ENCODE data around the gene RYR1.
"Not testable (repeated sequence)": the region's sequence is repeated elsewhere in the genome, so short reads cannot be mapped to it uniquely, and the experiment has no call there.

Gene RYR1

GRCh38 chr19:38495375-38495774 is 61.9 kb downstream of the RYR1 start:
- DNase-seq = not testable (repeated sequence)

DNA sequence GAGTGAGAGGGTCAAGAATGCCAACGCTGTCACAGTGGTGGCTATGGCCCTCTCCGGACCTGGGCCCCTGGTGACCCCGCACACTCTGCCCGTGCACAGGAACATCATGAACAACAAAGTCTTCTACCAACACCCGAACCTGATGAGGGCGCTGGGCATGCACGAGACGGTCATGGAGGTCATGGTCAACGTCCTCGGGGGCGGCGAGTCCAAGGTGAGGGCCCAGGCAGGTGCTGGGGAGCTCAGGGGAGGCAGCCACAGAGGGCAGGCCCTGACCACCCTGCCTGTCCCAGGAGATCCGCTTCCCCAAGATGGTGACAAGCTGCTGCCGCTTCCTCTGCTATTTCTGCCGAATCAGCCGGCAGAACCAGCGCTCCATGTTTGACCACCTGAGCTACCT is 62.6 kb downstream of the RYR1 start:
- no peak for DNase-seq

DNA sequence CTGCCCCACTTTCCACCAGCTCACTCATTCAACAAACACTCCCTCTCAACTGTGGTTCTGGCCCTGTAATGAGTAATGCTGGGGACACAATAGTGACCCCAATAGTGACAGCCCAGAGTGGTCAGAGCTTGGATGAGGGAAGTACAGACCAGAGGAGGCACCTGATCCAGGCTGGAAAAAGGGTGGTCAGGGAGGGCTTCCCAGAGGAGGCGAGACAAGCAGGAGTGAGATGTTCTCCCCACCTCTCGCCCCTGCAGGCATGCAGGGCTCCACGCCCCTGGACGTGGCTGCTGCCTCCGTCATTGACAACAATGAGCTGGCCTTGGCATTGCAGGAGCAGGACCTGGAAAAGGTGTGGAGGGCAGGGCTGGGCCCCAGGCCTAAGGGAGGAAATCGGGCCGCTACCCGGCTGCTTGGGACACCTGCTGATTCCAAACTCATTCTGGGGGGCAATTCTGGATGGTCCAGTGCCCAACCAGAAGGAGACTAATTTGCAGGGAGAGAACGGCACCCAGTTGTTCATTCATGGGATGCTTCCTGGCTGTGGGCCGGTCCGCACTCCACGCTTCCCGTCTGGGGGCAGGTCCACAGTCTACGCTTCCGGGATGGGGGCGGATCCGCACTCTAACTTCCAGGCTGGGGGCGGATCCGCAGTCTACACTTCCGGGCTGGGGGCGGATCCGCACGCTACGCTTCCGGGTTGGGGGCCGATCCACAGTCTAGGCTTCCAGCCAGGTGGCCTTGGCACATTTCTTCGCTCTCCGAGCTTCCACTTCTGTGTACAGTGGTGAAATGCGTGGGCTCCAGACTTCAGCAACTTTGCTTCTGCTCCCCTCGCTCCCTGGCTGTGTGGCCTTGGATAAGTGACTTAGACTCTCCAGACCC is 63.4 kb downstream of the RYR1 start:
- no peak for DNase-seq

- DNase-seq = no peak
Observed at GRCh38 chr19:38497907-38498306, 64.4 kb downstream of the RYR1 start.

DNA sequence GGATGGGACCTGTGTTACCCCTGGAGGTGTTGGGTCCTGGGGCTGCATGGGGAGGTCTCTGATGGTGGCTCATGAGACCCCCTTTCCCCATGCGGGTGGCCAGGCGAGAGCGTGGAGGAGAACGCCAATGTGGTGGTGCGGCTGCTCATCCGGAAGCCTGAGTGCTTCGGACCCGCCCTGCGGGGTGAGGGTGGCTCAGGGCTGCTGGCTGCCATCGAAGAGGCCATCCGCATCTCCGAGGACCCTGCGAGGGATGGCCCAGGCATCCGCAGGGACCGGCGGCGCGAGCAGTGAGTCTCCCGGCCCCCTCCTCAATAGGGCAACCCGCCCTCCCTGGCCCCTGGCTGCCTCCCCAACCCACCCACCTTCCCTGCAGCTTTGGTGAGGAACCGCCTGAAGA is 66.0 kb downstream of the RYR1 start:
- no peak for DNase-seq

DNA sequence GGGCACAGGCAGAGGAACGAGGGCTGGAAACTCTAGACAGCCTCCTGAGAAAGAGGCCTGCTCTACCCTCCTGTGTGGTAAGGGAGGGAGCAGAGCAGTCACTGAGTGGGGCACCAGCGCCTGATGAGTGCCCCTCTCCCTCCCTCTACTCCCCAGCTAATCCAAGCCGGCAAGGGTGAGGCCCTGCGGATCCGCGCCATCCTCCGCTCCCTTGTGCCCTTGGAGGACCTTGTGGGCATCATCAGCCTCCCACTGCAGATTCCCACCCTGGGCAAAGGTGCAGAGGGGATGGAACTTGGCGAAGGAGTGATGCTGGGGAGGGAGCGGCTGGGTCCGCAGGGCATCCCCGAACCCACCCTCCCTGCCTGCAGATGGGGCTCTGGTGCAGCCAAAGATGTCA is 67.0 kb downstream of the RYR1 start:
- no peak for DNase-seq

DNA sequence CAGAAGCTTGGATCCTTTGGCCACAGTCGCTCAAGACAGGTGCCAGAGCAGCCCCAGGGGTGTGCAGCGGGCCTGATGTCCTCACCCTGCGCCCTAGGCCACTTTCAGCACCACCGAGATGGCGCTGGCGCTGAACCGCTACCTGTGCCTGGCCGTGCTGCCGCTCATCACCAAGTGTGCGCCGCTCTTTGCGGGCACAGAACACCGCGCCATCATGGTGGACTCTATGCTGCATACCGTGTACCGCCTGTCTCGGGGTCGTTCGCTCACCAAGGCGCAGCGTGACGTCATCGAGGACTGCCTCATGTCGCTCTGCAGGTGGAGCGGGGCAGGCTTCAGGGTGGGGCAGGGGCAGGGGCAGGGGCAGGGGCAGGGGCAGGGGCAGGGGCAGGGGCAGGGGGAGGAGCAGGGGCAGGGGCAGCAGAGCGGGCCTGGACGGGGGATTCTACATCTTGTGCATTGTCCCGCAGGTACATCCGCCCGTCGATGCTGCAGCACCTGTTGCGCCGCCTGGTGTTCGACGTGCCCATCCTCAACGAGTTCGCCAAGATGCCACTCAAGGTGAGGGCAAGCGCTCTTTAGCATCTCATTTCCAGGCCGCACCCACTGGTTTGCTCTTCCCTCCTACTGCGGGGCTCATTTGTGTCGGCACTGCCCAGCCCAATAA is 69.1 kb downstream of the RYR1 start:
- DNase-seq = no peak

- no peak for DNase-seq
Observed at GRCh38 chr19:38503077-38503410, 69.6 kb downstream of the RYR1 start.

GRCh38 chr19:38505958-38506357 is 72.5 kb downstream of the RYR1 start:
- no peak for DNase-seq

DNA sequence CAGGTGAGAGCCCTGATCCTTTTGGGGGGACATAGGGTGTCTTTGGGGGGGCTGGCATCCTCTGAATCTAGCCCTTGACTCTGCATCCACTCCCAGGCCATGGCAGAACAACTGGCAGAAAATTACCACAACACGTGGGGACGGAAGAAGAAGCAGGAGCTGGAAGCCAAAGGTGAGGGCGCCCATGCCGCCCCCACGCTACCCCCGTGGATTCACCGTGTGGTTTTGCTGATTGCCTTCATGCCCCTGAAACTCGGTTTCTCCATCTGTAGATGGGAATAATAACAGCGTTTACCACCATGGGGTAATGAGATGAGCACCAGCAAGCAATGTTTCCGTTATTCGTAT is 72.9 kb downstream of the RYR1 start:
- no peak for DNase-seq

- peak; percentile 58 for DNase-seq
Observed at GRCh38 chr19:38506723-38507550, 73.4 kb downstream of the RYR1 start.

DNA sequence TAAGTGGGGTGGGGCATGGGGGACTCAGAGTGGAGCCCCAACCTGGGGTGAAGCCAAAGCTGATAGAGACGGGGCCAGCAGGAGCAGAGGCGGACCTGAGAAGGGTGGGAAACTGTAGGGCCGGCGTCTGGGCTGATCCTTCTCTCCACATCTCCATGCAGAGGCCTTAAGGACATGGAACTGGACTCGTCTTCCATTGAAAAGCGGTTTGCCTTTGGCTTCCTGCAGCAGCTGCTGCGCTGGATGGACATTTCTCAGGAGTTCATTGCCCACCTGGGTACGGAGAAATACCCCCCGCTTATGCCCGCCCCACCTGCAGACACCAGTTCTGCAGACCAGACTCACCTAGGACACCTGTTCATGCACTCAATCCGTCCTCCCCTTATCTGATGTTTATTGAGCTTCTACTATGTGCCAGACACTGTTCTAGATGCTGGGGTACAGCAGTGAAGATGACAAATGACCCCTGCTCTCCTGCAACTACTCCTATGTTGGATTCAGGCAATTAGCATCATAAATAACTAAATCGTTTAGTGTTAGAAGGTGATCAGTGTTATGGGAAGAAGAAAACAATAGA is 74.1 kb downstream of the RYR1 start:
- DNase-seq = no peak

- no peak for DNase-seq
Observed at GRCh38 chr19:38508507-38508906, 75.0 kb downstream of the RYR1 start.

- no peak for DNase-seq
Observed at GRCh38 chr19:38509027-38509426, 75.5 kb downstream of the RYR1 start.

DNA sequence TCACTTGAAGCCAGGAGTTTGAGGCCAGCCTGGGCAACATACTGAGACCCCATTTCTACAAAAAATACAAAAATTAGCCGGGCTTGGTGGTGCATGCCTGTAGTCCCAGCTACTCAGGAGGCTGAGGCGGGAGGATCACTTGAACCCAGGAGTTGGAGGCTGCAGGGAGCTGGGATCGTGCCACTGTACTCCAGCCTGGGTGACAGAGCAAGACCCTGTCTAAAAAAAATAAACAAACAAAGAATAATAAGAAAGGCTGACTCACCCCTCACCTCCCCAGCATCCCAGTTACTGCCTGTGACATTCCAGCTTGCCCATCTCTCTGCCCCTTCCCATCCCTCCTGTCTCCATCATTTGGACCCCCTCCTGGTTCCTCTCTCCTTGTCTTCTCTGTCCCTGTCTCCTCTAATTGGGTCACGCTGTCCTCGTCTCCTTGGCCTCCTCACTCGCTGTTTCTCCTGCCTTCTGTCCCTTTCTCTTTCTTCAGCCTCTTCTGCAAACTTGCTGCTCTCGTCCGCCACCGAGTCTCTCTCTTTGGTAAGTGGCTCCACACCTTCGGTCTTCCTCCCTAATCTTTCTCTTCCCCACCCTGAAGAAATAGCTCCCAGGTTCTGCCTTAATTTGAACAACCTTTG is 77.7 kb downstream of the RYR1 start:
- DNase-seq = no peak

GRCh38 chr19:38512277-38512676 is 78.8 kb downstream of the RYR1 start:
- DNase-seq = no peak

DNA sequence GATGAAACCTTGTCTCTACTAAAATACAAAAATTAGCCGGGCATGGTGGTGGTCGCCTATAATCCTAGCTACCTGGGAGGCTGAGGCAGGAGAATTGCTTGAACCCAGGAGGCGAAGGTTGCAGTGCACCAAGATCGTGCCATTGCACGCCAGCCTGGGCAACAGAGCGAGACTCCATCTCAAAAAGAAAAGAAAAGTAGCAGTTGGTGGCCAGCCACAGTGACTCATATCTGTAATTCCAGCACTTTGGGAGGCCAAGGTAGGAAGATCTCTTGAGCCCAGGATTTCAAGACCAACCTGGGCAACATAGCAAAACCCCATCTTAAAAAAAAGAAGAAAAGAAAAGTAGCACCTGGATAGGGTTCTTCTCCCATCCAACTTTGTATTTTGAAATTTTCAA is 79.7 kb downstream of the RYR1 start:
- DNase-seq = not testable (repeated sequence)

- no peak for DNase-seq
Observed at GRCh38 chr19:38513762-38514167, 80.3 kb downstream of the RYR1 start.

GRCh38 chr19:38514812-38515633 is 81.5 kb downstream of the RYR1 start:
- DNase-seq = no peak

DNA sequence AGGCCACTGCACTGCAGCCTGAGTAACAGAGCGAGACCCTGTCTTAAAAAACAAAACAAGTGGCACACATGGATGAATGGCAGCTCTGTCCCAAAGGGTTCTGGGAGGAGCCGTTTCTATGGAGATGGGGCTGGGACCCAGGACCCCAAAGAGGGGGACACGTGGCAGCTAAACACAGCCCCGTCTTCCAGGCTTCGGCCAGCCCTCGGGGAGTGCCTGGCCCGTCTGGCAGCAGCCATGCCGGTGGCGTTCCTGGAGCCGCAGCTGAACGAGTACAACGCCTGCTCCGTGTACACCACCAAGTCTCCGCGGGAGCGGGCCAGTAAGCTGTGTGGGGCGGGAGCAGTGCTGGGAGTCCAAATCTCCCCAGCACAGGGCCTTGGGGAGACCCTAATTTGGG is 82.4 kb downstream of the RYR1 start:
- DNase-seq = no peak

GRCh38 chr19:38516802-38517201 is 83.3 kb downstream of the RYR1 start:
- DNase-seq = no peak

DNA sequence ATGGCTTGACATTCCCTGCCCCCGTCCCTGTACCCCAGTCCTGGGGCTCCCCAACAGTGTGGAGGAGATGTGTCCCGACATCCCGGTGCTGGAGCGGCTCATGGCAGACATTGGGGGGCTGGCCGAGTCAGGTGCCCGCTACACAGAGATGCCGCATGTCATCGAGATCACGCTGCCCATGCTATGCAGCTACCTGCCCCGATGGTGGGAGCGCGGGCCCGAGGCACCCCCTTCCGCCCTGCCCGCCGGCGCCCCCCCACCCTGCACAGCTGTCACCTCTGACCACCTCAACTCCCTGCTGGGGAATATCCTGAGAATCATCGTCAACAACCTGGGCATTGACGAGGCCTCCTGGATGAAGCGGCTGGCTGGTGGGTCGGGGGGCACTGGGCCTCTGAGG is 83.8 kb downstream of the RYR1 start:
- no peak for DNase-seq
